ENCODE measurements around the gene DMAC2L.

DMAC2L gene

GRCh38 chr14:50320283-50320682 lies 8.2 kb downstream of the DMAC2L start:
- no peak for TF ChIP-seq CTCF (IDR thresholded peaks at IDR 0.05; ENCODE audit: low read depth, low read length, missing control alignments)
- no peak for DNase-seq (ENCODE audit: low read depth)
- H3K4me3 ChIP-seq (ENCODE audit: low read depth, low read length) = no peak overlapping the region

GRCh38 chr14:50321009-50321660 lies 9.0 kb downstream of the DMAC2L start:
- H3K4me3 ChIP-seq (ENCODE audit: low read depth, low read length) = no peak overlapping the region
- peak; percentile 85 for TF ChIP-seq CTCF (IDR thresholded peaks at IDR 0.05; ENCODE audit: low read depth, low read length, missing control alignments)
- peak; percentile 77 for DNase-seq (ENCODE audit: low read depth)

GRCh38 chr14:50331596-50331995 lies 19.5 kb downstream of the DMAC2L start:
- no peak for TF ChIP-seq CTCF (IDR thresholded peaks at IDR 0.05; ENCODE audit: low read depth, low read length, missing control alignments)
- no peak for DNase-seq (ENCODE audit: low read depth)
- H3K4me3 ChIP-seq (ENCODE audit: low read depth, low read length) = no peak overlapping the region

- no peak for DNase-seq (ENCODE audit: low read depth)
- no peak for TF ChIP-seq CTCF (IDR thresholded peaks at IDR 0.05; ENCODE audit: low read depth, low read length, missing control alignments)
- no peak overlapping the region for H3K4me3 ChIP-seq (ENCODE audit: low read depth, low read length)
Observed at GRCh38 chr14:50333014-50333509, 20.9 kb downstream of the DMAC2L start.

- DNase-seq (ENCODE audit: low read depth) = no peak
- TF ChIP-seq CTCF (IDR thresholded peaks at IDR 0.05; ENCODE audit: low read depth, low read length, missing control alignments) = no peak
- no peak overlapping the region for H3K4me3 ChIP-seq (ENCODE audit: low read depth, low read length)
Observed at GRCh38 chr14:50334211-50334610, 22.1 kb downstream of the DMAC2L start.

DNA sequence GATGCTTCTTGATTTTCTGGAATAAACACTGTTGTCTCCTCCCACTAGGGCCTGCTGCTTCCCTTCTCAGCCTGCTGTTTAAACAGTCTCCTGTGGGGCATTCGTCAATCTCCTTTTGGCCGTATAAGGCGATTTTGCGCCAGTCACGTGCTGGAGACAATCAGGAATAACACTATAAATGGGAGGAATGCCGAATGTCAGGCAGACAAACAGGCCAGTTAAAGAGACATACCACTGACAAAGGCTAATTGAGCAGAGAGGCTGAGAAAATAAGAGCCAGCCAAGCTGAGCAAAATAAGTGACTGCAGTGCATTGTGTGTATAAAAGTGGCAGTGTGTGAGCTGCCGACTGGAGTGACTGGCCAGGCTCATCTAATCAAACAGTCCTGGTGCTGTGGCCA lies 23.3 kb downstream of the DMAC2L start:
- no peak for TF ChIP-seq CTCF (IDR thresholded peaks at IDR 0.05; ENCODE audit: low read depth, low read length, missing control alignments)
- no peak overlapping the region for H3K4me3 ChIP-seq (ENCODE audit: low read depth, low read length)
- no peak for DNase-seq (ENCODE audit: low read depth)

Measured in GM12864 (cell line).